Measurements from ENCODE around the gene PDE3B.
"Not testable (repeated sequence)": the region's sequence is repeated elsewhere in the genome, so short reads cannot be mapped to it uniquely, and the experiment has no call there.

The PDE3B gene

GRCh38 chr11:14643697-14644225 lies at the start of gene PDE3B:
PDE3B (plus strand) TSS chr11:14643804; CDS start chr11:14644076, 272 bp downstream.
- H3K4me3 ChIP-seq (ENCODE audit: low read length) = peak within 1 kb of the TSS; percentile 52
- TF ChIP-seq, protein P1, sequence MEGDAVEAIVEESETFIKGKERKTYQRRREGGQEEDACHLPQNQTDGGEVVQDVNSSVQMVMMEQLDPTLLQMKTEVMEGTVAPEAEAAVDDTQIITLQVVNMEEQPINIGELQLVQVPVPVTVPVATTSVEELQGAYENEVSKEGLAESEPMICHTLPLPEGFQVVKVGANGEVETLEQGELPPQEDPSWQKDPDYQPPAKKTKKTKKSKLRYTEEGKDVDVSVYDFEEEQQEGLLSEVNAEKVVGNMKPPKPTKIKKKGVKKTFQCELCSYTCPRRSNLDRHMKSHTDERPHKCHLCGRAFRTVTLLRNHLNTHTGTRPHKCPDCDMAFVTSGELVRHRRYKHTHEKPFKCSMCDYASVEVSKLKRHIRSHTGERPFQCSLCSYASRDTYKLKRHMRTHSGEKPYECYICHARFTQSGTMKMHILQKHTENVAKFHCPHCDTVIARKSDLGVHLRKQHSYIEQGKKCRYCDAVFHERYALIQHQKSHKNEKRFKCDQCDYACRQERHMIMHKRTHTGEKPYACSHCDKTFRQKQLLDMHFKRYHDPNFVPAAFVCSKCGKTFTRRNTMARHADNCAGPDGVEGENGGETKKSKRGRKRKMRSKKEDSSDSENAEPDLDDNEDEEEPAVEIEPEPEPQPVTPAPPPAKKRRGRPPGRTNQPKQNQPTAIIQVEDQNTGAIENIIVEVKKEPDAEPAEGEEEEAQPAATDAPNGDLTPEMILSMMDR (IDR thresholded peaks at IDR 0.05; ENCODE audit: insufficient read depth, low read depth, low read length, missing control alignments) = no peak
- peak; percentile 36 for DNase-seq (ENCODE audit: low read depth)

DNA sequence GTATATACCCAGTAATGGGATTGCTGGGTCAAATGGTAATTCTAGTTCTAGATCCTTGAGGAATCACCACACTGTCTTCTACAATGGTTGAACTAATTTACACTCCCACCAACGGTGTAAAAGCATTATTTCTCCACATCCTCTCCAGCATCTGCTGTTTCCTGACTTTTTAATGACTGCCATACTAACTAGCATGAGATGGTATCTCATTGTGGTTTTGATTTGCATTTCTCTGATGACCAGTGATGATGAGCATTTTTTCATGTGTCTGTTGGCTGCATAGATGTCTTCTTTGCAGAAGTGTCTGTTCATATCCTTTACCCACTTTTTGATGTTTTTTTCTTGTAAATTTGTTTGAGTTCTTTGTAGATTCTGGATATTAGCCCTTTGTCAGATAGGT lies 48.3 kb upstream of the PDE3B start:
- not testable (repeated sequence) for H3K4me3 ChIP-seq (ENCODE audit: low read length); DNase-seq (ENCODE audit: low read depth)

- no peak for DNase-seq (ENCODE audit: low read depth)
- TF ChIP-seq, protein P1 (IDR thresholded peaks at IDR 0.05; ENCODE audit: insufficient read depth, low read depth, low read length, missing control alignments) = no peak
- no peak overlapping the region for H3K4me3 ChIP-seq (ENCODE audit: low read length)
These were observed 35.9 kb upstream of the PDE3B start for GRCh38 chr11:14607713-14608112.

GRCh38 chr11:14609902-14610301 lies 33.7 kb upstream of the PDE3B start:
- no peak for DNase-seq (ENCODE audit: low read depth)
- TF ChIP-seq, protein P1 (IDR thresholded peaks at IDR 0.05; ENCODE audit: insufficient read depth, low read depth, low read length, missing control alignments) = no peak
- no peak overlapping the region for H3K4me3 ChIP-seq (ENCODE audit: low read length)

GRCh38 chr11:14611939-14612338 lies 31.7 kb upstream of the PDE3B start:
- DNase-seq (ENCODE audit: low read depth) = peak; percentile 7

GRCh38 chr11:14612694-14613093 lies 30.9 kb upstream of the PDE3B start:
- TF ChIP-seq, protein P1 (IDR thresholded peaks at IDR 0.05; ENCODE audit: insufficient read depth, low read depth, low read length, missing control alignments) = no peak
- no peak overlapping the region for H3K4me3 ChIP-seq (ENCODE audit: low read length)
- no peak for DNase-seq (ENCODE audit: low read depth)

More at GRCh38 chr11:14611939-14612338, 31.7 kb upstream of the PDE3B start:
- no peak overlapping the region for H3K4me3 ChIP-seq (ENCODE audit: low read length)
- TF ChIP-seq, protein P1 (IDR thresholded peaks at IDR 0.05; ENCODE audit: insufficient read depth, low read depth, low read length, missing control alignments) = no peak

DNA sequence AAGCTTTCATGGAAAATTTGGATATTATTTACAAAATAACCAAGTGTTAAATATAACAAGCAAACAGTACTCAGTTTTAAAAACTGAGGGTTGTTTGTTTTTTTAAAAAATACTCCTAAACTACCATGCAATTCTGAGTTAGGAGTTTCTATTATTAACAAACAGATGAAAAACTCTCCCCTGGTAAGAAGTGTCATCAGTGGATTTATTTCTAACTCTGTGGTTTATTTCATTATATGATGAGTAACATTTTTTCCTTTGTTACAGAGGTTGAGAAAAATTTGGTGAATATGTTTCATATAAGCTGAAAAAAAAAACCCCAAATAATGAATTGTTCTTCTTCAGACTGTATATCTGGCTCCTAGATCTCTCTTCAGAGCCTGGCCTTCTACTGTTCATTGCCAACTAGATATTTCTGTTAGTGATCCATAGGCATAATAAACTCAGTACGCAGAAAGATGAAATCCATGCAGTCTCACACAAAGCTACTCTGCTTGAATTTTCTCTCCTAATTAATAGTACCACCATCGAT lies 29.4 kb upstream of the PDE3B start:
- H3K4me3 ChIP-seq (ENCODE audit: low read length) = no peak overlapping the region
- DNase-seq (ENCODE audit: low read depth) = no peak
- TF ChIP-seq, protein P1 (IDR thresholded peaks at IDR 0.05; ENCODE audit: insufficient read depth, low read depth, low read length, missing control alignments) = no peak

Data from epithelial cell of esophagus (primary cell).